Right ventricle myocardium superior (tissue), 1 donor: ENCODE results near the gene RAPGEF3. TPM values are rescaled to one million over a fixed set of nuclear protein-coding genes. Genes with fewer than 3 reads are reported as not detected.

Source experiments
- ATAC-seq: fragments of 200-7000 bp; cut with Tn5 transposase; one replicate; pipeline ENCODE4 v1.9.1; 2020; ENCODE audit warnings: mild to moderate bottlenecking; ENCODE audit not compliant: poor library complexity
- DNase-seq: peaks from one replicate; pipeline ENCODE4 v3.0.0-alpha.2; 2020
- intact Hi-C: fragments of 100-400 bp; cut with DNase I; formaldehyde crosslinking; loops from one replicate; pipeline ENCODE4 v1.11.2; 2022
- long read RNA-seq: library from polyadenylated mRNA; unstranded; transcript quantifications from one replicate; pipeline ENCODE4 v2.0.0, GENCODE V29; 2021
- total RNA-seq: library from RNA; stranded (reverse); fragmentation: NEBNext Ultra II Directional; extraction: Animal tissue kit (Norgen Biotek cat#: 25700); gene quantifications from one replicate; pipeline ENCODE4 v1.2.1, GENCODE V29; 2021
- donor health status: DM: no; HTN: yes; CAD: no; lungs with severe emphysema.

Gene RAPGEF3
- 30.6 TPM for total RNA-seq
- long read RNA-seq, full-length matches to known transcripts, result 7 of 36 reads
- long read RNA-seq, partial matches to known transcripts, result 14 of 36 reads
- long read RNA-seq, other reads (novel, unspliced or antisense), result 15 of 36 reads

- DNase-seq (peak; percentile 92), ATAC-seq (peak; percentile 91)
- intact Hi-C loops, result no loop called here
Measured at GRCh38 chr12:47758834-47759690, at the start of gene RAPGEF3. RAPGEF3 (minus strand) TSS chr12:47758880; CDS start chr12:47758556, 324 bp downstream.

- peak; percentile 29 for ATAC-seq
- intact Hi-C loops, result no loop called here
- DNase-seq, result peak; percentile 78
Measured at GRCh38 chr12:47808050-47808449, 49.4 kb upstream of the RAPGEF3 start.

GRCh38 chr12:47807338-47807737, 48.7 kb upstream of the RAPGEF3 start:
- intact Hi-C loops, result no loop called here
- peak; percentile 53 for ATAC-seq
- DNase-seq, result no peak

GRCh38 chr12:47805417-47805816, 46.7 kb upstream of the RAPGEF3 start:
- DNase-seq (no peak), ATAC-seq (no peak)
- intact Hi-C loops, result no loop called here

GRCh38 chr12:47804171-47804570, 45.5 kb upstream of the RAPGEF3 start:
- intact Hi-C loops, result no loop called here
- ATAC-seq (no peak), DNase-seq (no peak)

- intact Hi-C loops, result no loop called here
- ATAC-seq (no peak), DNase-seq (no peak)
Measured at GRCh38 chr12:47803191-47803875, 44.7 kb upstream of the RAPGEF3 start.

GRCh38 chr12:47802312-47802711, 43.6 kb upstream of the RAPGEF3 start:
- intact Hi-C loops, result no loop called here
- ATAC-seq, result no peak
- DNase-seq, result no peak

- ATAC-seq, result no peak
- intact Hi-C loops, result no loop called here
Measured at GRCh38 chr12:47801904-47802246, 43.2 kb upstream of the RAPGEF3 start.

GRCh38 chr12:47801170-47801903, 42.7 kb upstream of the RAPGEF3 start:
- ATAC-seq, result peak; percentile 31
- intact Hi-C loops, result no loop called here
- DNase-seq, result peak; percentile 74

More at GRCh38 chr12:47801904-47802246, 43.2 kb upstream of the RAPGEF3 start:
- no peak for DNase-seq

GRCh38 chr12:47800582-47800981, 41.9 kb upstream of the RAPGEF3 start:
- DNase-seq (no peak), ATAC-seq (no peak)
- intact Hi-C loops, result no loop called here

GRCh38 chr12:47799357-47799955, 40.8 kb upstream of the RAPGEF3 start:
- ATAC-seq (peak; percentile 65), DNase-seq (peak; percentile 80)
- intact Hi-C loops, result no loop called here

- intact Hi-C loops, result no loop called here
- DNase-seq (no peak), ATAC-seq (no peak)
Measured at GRCh38 chr12:47798382-47798948, 39.8 kb upstream of the RAPGEF3 start.

- ATAC-seq, result peak; percentile 33
- intact Hi-C loops, result loop anchor here (2.0 kb wide), 1 partner anchor 41 kb away; no protein-coding TSS in a partner anchor
- no peak for DNase-seq
Measured at GRCh38 chr12:47797441-47797840, 38.8 kb upstream of the RAPGEF3 start.

GRCh38 chr12:47795814-47796411, 37.2 kb upstream of the RAPGEF3 start:
- intact Hi-C loops, result loop anchor here (2.0 kb wide), 1 partner anchor 43 kb away; no protein-coding TSS in a partner anchor

GRCh38 chr12:47795121-47795813, 36.6 kb upstream of the RAPGEF3 start:
- intact Hi-C loops, result no loop called here
- DNase-seq, result no peak
- ATAC-seq, result no peak

More at GRCh38 chr12:47795814-47796411, 37.2 kb upstream of the RAPGEF3 start:
- ATAC-seq, result no peak
- DNase-seq, result no peak

GRCh38 chr12:47794679-47795078, 36.0 kb upstream of the RAPGEF3 start:
- ATAC-seq (no peak), DNase-seq (peak; percentile 19)
- intact Hi-C loops, result no loop called here

GRCh38 chr12:47793015-47793681, 34.5 kb upstream of the RAPGEF3 start:
- DNase-seq (peak; percentile 41), ATAC-seq (no peak)
- intact Hi-C loops, result no loop called here
